Keratinocyte (primary cell): ENCODE data around the gene OR5H15. TPM values are rescaled to one million over a fixed set of nuclear protein-coding genes. Genes with fewer than 3 reads are reported as not detected.
"Not testable (repeated sequence)": the region's sequence is repeated elsewhere in the genome, so short reads cannot be mapped to it uniquely, and the experiment has no call there.

Source experiments
- DNase-seq: peaks from one replicate; pipeline ENCODE4 v3.0.0-alpha.2; 2011; ENCODE audit warnings: low read depth, missing footprints, low spot score
- FAIRE-seq: peaks from 2 replicates; lab custom pipeline; 2011; peaks lifted over from hg19 to GRCh38; lab: Jason Lieb, UNC
- H2AFZ ChIP-seq: 2 replicates; pipeline ENCODE4 v1.6.0; 2012; ENCODE audit warnings: low read length, control low read depth, inconsistent platforms; ENCODE audit not compliant: control insufficient read depth
- H3K27ac ChIP-seq: 2 replicates; pipeline ENCODE4 v1.5.1; 2011; ENCODE audit warnings: low read length; ENCODE audit not compliant: control insufficient read depth, insufficient read depth
- H3K27me3 ChIP-seq: 3 replicates; pipeline ENCODE4 v1.6.0; 2011; ENCODE audit warnings: low read length; ENCODE audit not compliant: control insufficient read depth, insufficient read depth; ENCODE audit errors: extremely low read depth
- H3K36me3 ChIP-seq, 2 experiments: 2 replicates in 1 of 2; 3 replicates in 1 of 2; pipeline ENCODE4 v1.5.1; 2011; ENCODE audit warnings: low read length in 2 of 2, mild to moderate bottlenecking in 1 of 2; ENCODE audit not compliant: control insufficient read depth in 2 of 2, insufficient read depth in 2 of 2; ENCODE audit errors: extremely low read depth in 1 of 2
- H3K4me1 ChIP-seq: 3 replicates; pipeline ENCODE4 v1.5.1; 2011; ENCODE audit warnings: low read length; ENCODE audit not compliant: control insufficient read depth, insufficient read depth; ENCODE audit errors: extremely low read depth
- H3K4me2 ChIP-seq: 3 replicates; pipeline ENCODE4 v1.6.0; 2011; ENCODE audit warnings: low read depth, low read length; ENCODE audit not compliant: control insufficient read depth, insufficient read depth; ENCODE audit errors: extremely low read depth
- H3K4me3 ChIP-seq, 3 experiments: fragments of 200-600 bp in 1 of 3; sonication (generic) in 1 of 3; 2 replicates in 2 of 3; 3 replicates in 1 of 3; pipeline ENCODE4 v1.5.1; 2011 to 2016; ENCODE audit warnings: low read length in 3 of 3, mild to moderate bottlenecking in 3 of 3, control low read depth in 2 of 3, inconsistent platforms in 1 of 3, low read depth in 1 of 3, mixed read lengths in 1 of 3, mixed run types in 1 of 3, moderate library complexity in 1 of 3; ENCODE audit not compliant: control insufficient read depth in 2 of 3, insufficient read depth in 2 of 3; ENCODE audit errors: extremely low read depth in 1 of 3
- H3K79me2 ChIP-seq: 2 replicates; pipeline ENCODE4 v1.6.0; 2012; ENCODE audit warnings: low read length; ENCODE audit not compliant: control insufficient read depth, insufficient read depth
- H3K9ac ChIP-seq: 3 replicates; pipeline ENCODE4 v1.6.0; 2011; ENCODE audit warnings: low read length; ENCODE audit not compliant: control insufficient read depth, insufficient read depth; ENCODE audit errors: extremely low read depth
- H3K9me1 ChIP-seq: 3 replicates; pipeline ENCODE4 v1.6.0; 2011; ENCODE audit warnings: low read length; ENCODE audit not compliant: control insufficient read depth, insufficient read depth; ENCODE audit errors: extremely low read depth
- H3K9me3 ChIP-seq: 2 replicates; pipeline ENCODE4 v1.5.1; 2012; ENCODE audit warnings: low read depth, low read length; ENCODE audit not compliant: control insufficient read depth
- H4K20me1 ChIP-seq: 3 replicates; pipeline ENCODE4 v1.6.0; 2011; ENCODE audit warnings: low read length; ENCODE audit not compliant: control insufficient read depth, insufficient read depth; ENCODE audit errors: extremely low read depth
- CTCF ChIP-seq, 3 experiments: IDR thresholded peaks in 1 of 3; conservative IDR thresholded peaks in 1 of 3; optimal IDR thresholded peaks in 1 of 3; 2 replicates in 2 of 3; 3 replicates in 1 of 3; pipeline versions ENCODE3 to v1.5.1; 2011; ENCODE audit warnings: low read length in 3 of 3, mild to moderate bottlenecking in 3 of 3, moderate library complexity in 2 of 3, control low read depth in 1 of 3, inconsistent platforms in 1 of 3; ENCODE audit not compliant: insufficient read depth in 2 of 3; ENCODE audit errors: extremely low read depth in 1 of 3
- EZH2 ChIP-seq: IDR thresholded peaks from one replicate; pipeline ENCODE4 v1.6.1; 2012; ENCODE audit warnings: inconsistent platforms, mild to moderate bottlenecking, low read length, moderate library complexity
- dilution Hi-C: fragments of 300-500 bp; cut with MboI; formaldehyde crosslinking; loops from one replicate; pipeline ENCODE4 v1.7.0; 2020; ENCODE audit warnings: low sequenced_read_pairs; ENCODE audit not compliant: extremely low pct_ligation_motif_present
- polyA plus RNA-seq, 5 experiments: library from polyadenylated mRNA; depleted of rRNA in 3 of 5; stranded (reverse) in 3 of 5; stranded (forward) in 1 of 5; unstranded in 1 of 5; fragments of >200 nt; gene quantifications; 1 replicate in 1 of 5; 2 replicates in 3 of 5; 3 replicates in 1 of 5; pipeline versions ENCODE4 v1.2.1 to v1.2.3, GENCODE V29; 2011 to 2012; ENCODE audit warnings: missing spikeins in 2 of 5, low read depth in 1 of 5, low replicate concordance in 1 of 5

OR5H15 gene
- polyA plus RNA-seq, 1 donor (not counting 4 experiments of a cell fraction or from before 2014, with no cell fraction given) = not detected

GRCh38 chr3:98147179-98147578 lies 19.3 kb upstream of the OR5H15 start, which contains the start of gene OR5H14:
Gene OR5H14, plus strand, starts transcription at chr3:98147479. Its CDS starts 1,907 bp downstream, at chr3:98149386.
- no peak for DNase-seq
- FAIRE-seq = no peak
- TF ChIP-seq EZH2 = no peak
- no peak for TF ChIP-seq CTCF (optimal IDR thresholded peaks at IDR 0.05 in 1 of 3, IDR thresholded peaks at IDR 0.05 in 1 of 3, conservative IDR thresholded peaks at IDR 0.05 in 1 of 3; ENCODE audit: extremely low read depth in 1 of 3, insufficient read depth in 2 of 3, low read length in 3 of 3)
- Histone ChIP-seq H3K27ac (no peak within 1 kb of the TSS), H3K36me3 (no peaks in the 10 kb centered on the region), H2AFZ (no peak within 1 kb of the TSS), H3K4me2 (no peak within 1 kb of the TSS), H3K9ac (no peak within 1 kb of the TSS), H3K9me3 (no peaks in the 10 kb centered on the region), H3K9me1 (no peaks in the 10 kb centered on the region), H3K4me1 (no peaks in the 10 kb centered on the region), H3K27me3 (no peaks in the 10 kb centered on the region), H3K4me3 (no peak within 1 kb of the TSS), H4K20me1 (no peaks in the 10 kb centered on the region), H3K79me2 (no peaks in the 10 kb centered on the region)
- dilution Hi-C loops = no loop called here

GRCh38 chr3:98148751-98149150 lies 17.7 kb upstream of the OR5H15 start:
- Histone ChIP-seq H3K9me1 (no peaks in the 10 kb centered on the region), H3K27me3 (no peaks in the 10 kb centered on the region), H3K27ac (no peak overlapping the region), H4K20me1 (no peaks in the 10 kb centered on the region), H3K79me2 (no peaks in the 10 kb centered on the region), H3K4me1 (no peaks in the 10 kb centered on the region), H3K36me3 (no peaks in the 10 kb centered on the region), H3K9ac (no peak overlapping the region), H3K9me3 (no peaks in the 10 kb centered on the region), H2AFZ (no peak overlapping the region), H3K4me2 (no peak overlapping the region), H3K4me3 (no peak overlapping the region)
- FAIRE-seq (no peak), DNase-seq (no peak)
- TF ChIP-seq CTCF (optimal IDR thresholded peaks at IDR 0.05 in 1 of 3, IDR thresholded peaks at IDR 0.05 in 1 of 3, conservative IDR thresholded peaks at IDR 0.05 in 1 of 3; ENCODE audit: extremely low read depth in 1 of 3, insufficient read depth in 2 of 3, low read length in 3 of 3) (no peak), EZH2 (no peak)
- dilution Hi-C loops = no loop called here

GRCh38 chr3:98149456-98149855 lies 17.0 kb upstream of the OR5H15 start:
- FAIRE-seq = not testable (repeated sequence)

More at GRCh38 chr3:98149456-98149855, 17.0 kb upstream of the OR5H15 start:
- H3K27ac ChIP-seq, H3K9me1 ChIP-seq, H3K4me3 ChIP-seq, H3K9ac ChIP-seq, H3K36me3 ChIP-seq, H3K79me2 ChIP-seq, H3K9me3 ChIP-seq, H3K4me1 ChIP-seq, H3K4me2 ChIP-seq, H2AFZ ChIP-seq, H3K27me3 ChIP-seq, DNase-seq, dilution Hi-C loops, H4K20me1 ChIP-seq: not testable (repeated sequence)
